Testis (tissue), 2 donors: Measurements from ENCODE around the gene MLLT6.

Source experiments
- POLR2A ChIP-seq: fragments of 450-650 bp; IDR thresholded peaks from one replicate; pipeline ENCODE4 v1.6.1; 2017; ENCODE audit warnings: antibody characterized with exemption, mild to moderate bottlenecking, moderate library complexity
- TF ChIP-seq, protein P1 (sequence below), 3 experiments: fragments of 450-650 bp in 2 of 3; fragments of 200-600 bp in 1 of 3; sonication (generic) in 1 of 3; IDR thresholded peaks; one replicate each; pipeline ENCODE4 v1.5.1; 2016 to 2019; ENCODE audit warnings: antibody characterized with exemption in 3 of 3, mild to moderate bottlenecking in 2 of 3, moderate library complexity in 1 of 3

DNA sequence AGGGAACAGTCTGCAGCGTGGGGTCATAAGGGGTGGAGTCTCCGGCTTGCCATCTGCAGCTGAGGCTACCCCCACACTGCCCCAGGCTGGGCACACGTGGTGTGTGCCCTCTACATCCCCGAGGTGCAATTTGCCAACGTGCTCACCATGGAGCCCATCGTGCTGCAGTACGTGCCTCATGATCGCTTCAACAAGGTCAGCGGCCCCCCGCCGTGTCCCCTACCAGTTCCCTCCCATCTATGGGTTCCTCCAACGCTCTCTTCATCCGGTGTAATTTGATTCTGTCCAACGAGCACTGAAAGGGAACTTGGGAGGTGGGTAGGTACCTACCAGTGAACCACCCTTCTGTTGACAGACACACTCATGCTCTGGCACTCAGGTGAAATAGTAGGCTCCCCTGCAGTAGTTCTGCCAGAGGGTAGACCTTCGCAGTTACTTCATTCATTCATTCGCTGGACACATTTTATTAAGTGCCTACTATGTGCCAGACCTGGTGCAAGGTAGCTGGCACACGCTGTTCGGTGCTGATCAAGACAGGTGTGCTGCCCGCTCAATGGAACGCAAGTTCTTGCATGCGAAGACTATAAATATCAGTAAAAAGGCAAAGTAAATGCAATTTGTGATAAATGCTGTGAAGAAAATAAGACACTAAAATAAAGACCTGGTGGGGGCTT lies 2.7 kb downstream of the MLLT6 start:
- TF ChIP-seq, protein P1, sequence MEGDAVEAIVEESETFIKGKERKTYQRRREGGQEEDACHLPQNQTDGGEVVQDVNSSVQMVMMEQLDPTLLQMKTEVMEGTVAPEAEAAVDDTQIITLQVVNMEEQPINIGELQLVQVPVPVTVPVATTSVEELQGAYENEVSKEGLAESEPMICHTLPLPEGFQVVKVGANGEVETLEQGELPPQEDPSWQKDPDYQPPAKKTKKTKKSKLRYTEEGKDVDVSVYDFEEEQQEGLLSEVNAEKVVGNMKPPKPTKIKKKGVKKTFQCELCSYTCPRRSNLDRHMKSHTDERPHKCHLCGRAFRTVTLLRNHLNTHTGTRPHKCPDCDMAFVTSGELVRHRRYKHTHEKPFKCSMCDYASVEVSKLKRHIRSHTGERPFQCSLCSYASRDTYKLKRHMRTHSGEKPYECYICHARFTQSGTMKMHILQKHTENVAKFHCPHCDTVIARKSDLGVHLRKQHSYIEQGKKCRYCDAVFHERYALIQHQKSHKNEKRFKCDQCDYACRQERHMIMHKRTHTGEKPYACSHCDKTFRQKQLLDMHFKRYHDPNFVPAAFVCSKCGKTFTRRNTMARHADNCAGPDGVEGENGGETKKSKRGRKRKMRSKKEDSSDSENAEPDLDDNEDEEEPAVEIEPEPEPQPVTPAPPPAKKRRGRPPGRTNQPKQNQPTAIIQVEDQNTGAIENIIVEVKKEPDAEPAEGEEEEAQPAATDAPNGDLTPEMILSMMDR (IDR thresholded peaks at IDR 0.05): no peak
- TF ChIP-seq POLR2A: no peak
